ENCODE measurements around the gene M6PR. TPM values are rescaled to one million over a fixed set of nuclear protein-coding genes. Genes with fewer than 3 reads are reported as not detected.
A peak's percentile ranks its signal among the peaks of the same experiment; 100 is the strongest.

Gene M6PR
- total RNA-seq, 2 experiments from 2014 or later, result 53.4 to 55.8 TPM

DNA sequence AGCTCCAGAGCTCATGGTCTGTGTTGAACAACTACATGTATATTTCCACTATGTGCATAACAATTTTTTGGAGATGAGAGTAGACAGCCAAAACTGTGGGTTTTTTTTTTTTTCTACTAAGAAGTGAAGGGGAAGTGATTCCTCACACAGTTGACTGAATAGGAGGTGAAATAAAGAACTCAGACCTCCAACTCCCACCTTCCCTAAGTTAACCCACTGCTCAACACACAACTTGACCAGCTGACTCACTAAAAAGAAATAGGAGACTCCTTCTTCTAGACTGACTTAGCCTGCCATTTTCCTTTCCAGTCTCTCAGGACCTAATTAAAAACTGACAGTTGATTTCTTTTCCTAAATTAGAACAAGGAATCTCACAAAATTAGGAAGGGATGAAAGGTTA is 1.7 kb downstream of the M6PR start:
- Histone ChIP-seq H3K4me1 (ENCODE audit: insufficient read depth, low read length) (peaks cover 28% of the 10 kb centered on the region), H3K36me3 (ENCODE audit: insufficient read depth, low read length) (peaks cover 32% of the 10 kb centered on the region), H3K27ac (ENCODE audit: low read depth in 1 of 2, low read length in 2 of 2) (peak overlapping the region; percentile 29 to 99), H3K27me3 (ENCODE audit: control insufficient read depth in 1 of 2, insufficient read depth in 2 of 2, low read length in 2 of 2) (no peaks in the 10 kb centered on the region), H3K4me3 (ENCODE audit: low read length) (peak overlapping the region; percentile 79), H3K9me3 (ENCODE audit: control insufficient read depth in 1 of 2, insufficient read depth in 1 of 2, low read length in 2 of 2) (no peaks in the 10 kb centered on the region)
- POLR2A ChIA-PET, result interaction anchor here (0.6 to 4.2 kb wide), 4 partner anchors 33 to 403 kb away, joined by 3 to 24 read pairs (median 14); partner anchors contain the start of gene PHC1
- Mint-ChIP-seq H3K4me3 (peak overlapping the region; percentile 76), H3K27me3 (no peaks in the 10 kb centered on the region), H3K9me3 (no peaks in the 10 kb centered on the region), H3K4me1 (ENCODE audit: low read depth) (peaks cover 54% of the 10 kb centered on the region), H3K27ac (peak overlapping the region; percentile 93), H3K36me3 (ENCODE audit: low read depth) (peaks cover 75% of the 10 kb centered on the region)
- TF ChIP-seq, protein P1, sequence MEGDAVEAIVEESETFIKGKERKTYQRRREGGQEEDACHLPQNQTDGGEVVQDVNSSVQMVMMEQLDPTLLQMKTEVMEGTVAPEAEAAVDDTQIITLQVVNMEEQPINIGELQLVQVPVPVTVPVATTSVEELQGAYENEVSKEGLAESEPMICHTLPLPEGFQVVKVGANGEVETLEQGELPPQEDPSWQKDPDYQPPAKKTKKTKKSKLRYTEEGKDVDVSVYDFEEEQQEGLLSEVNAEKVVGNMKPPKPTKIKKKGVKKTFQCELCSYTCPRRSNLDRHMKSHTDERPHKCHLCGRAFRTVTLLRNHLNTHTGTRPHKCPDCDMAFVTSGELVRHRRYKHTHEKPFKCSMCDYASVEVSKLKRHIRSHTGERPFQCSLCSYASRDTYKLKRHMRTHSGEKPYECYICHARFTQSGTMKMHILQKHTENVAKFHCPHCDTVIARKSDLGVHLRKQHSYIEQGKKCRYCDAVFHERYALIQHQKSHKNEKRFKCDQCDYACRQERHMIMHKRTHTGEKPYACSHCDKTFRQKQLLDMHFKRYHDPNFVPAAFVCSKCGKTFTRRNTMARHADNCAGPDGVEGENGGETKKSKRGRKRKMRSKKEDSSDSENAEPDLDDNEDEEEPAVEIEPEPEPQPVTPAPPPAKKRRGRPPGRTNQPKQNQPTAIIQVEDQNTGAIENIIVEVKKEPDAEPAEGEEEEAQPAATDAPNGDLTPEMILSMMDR (IDR thresholded peaks at IDR 0.05), result no peak
- DNase-seq (no peak), ATAC-seq (ENCODE audit: poor library complexity) (no peak)
- intact Hi-C loops (cut with DNase I, micrococcal nuclease), result loop anchor here (2.0 kb wide), 2 partner anchors 33 to 37 kb away; partner anchors contain the start of gene PHC1 (in 1 of the 2)
- CTCF ChIA-PET, result interaction anchor here (1.3 to 7.3 kb wide), 4 partner anchors 57 to 101 kb away, joined by 5 to 75 read pairs (median 10); no protein-coding TSS in a partner anchor

DNA sequence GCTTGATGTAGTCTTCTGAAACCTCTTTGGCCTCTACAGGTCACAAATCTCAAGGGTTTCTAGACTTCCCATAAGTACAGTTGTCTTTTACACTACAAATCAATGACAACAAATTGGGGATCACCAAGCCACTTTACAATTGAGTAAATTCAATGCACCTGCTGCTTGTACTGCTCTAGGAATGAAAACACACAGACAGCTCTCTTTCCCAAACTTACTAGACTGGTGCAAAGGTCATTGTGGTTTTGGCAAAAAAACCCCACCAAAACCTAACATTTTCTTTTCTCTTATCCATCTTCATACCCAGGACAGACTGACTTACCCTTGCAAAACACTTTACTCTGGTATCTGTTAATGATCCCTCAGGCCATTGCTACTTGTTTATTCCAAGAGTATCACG is 2.7 kb downstream of the M6PR start:
- ChIA-PET POLR2A (no interaction called here), CTCF (interaction anchor here (1.3 to 1.6 kb wide), 2 partner anchors 56 to 92 kb away, joined by 5 to 6 read pairs; no protein-coding TSS in a partner anchor)
- peak overlapping the region; percentile 93 for H3K27ac Mint-ChIP-seq
- TF ChIP-seq, protein P1 (IDR thresholded peaks at IDR 0.05), result no peak
- Histone ChIP-seq H3K9me3 (ENCODE audit: control insufficient read depth in 1 of 2, insufficient read depth in 1 of 2, low read length in 2 of 2) (no peaks in the 10 kb centered on the region), H3K27me3 (ENCODE audit: control insufficient read depth in 1 of 2, insufficient read depth in 2 of 2, low read length in 2 of 2) (no peaks in the 10 kb centered on the region), H3K27ac (ENCODE audit: low read depth in 1 of 2, low read length in 2 of 2) (peak overlapping the region in 1 of 2 donors; percentile 10), H3K4me3 (ENCODE audit: low read length) (no peak overlapping the region), H3K36me3 (ENCODE audit: insufficient read depth, low read length) (peaks cover 42% of the 10 kb centered on the region), H3K4me1 (ENCODE audit: insufficient read depth, low read length) (peaks cover 19% of the 10 kb centered on the region)
- DNase-seq (no peak), ATAC-seq (ENCODE audit: poor library complexity) (no peak)
- H3K9me3 Mint-ChIP-seq, result no peaks in the 10 kb centered on the region
- peak overlapping the region; percentile 76 for H3K4me3 Mint-ChIP-seq
- peaks cover 45% of the 10 kb centered on the region for H3K4me1 Mint-ChIP-seq (ENCODE audit: low read depth)
- H3K27me3 Mint-ChIP-seq, result no peaks in the 10 kb centered on the region
- peaks cover 85% of the 10 kb centered on the region for H3K36me3 Mint-ChIP-seq (ENCODE audit: low read depth)
- intact Hi-C loops (cut with DNase I, micrococcal nuclease), result no loop called here

DNA sequence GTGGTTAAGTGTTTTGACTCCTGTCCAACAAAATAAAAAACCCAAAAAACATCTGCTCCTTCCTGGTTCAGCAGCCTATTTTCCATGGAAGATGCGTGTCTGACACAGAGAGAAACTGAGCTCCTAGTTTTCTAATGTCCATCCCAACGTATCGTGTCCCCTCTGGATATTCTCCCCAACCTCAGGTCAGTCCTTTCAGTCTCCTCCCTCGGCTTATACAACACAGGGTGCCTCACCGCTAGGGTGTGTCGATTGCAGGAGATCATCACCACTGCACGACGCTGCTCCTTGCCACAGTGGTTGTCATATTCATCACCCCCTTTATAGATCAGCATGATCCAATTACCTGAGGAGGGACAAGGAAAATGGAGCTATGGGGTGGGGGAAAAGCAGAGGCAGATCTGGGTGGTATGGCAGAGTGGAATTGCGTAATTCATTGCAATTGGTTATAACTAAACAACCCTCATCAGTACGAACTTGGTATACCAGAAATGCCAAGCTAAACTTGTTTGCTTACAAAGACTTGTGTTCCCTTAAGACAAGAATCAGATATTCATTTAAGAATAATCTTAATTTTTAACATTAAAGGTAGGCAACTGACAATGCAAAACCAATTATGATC is 5.8 kb downstream of the M6PR start:
- Histone ChIP-seq H3K27me3 (ENCODE audit: control insufficient read depth in 1 of 2, insufficient read depth in 2 of 2, low read length in 2 of 2) (no peaks in the 10 kb centered on the region), H3K4me3 (ENCODE audit: low read length) (no peak overlapping the region), H3K27ac (ENCODE audit: low read depth in 1 of 2, low read length in 2 of 2) (no peak overlapping the region), H3K4me1 (ENCODE audit: insufficient read depth, low read length) (peaks cover 11% of the 10 kb centered on the region), H3K9me3 (ENCODE audit: control insufficient read depth in 1 of 2, insufficient read depth in 1 of 2, low read length in 2 of 2) (no peaks in the 10 kb centered on the region), H3K36me3 (ENCODE audit: insufficient read depth, low read length) (peaks cover 49% of the 10 kb centered on the region)
- Mint-ChIP-seq H3K27me3 (no peaks in the 10 kb centered on the region), H3K9me3 (no peaks in the 10 kb centered on the region), H3K27ac (peak overlapping the region; percentile 27), H3K4me1 (ENCODE audit: low read depth) (peaks cover 28% of the 10 kb centered on the region), H3K36me3 (ENCODE audit: low read depth) (peaks cover 71% of the 10 kb centered on the region), H3K4me3 (no peak overlapping the region)
- no peak for ATAC-seq (ENCODE audit: poor library complexity)
- TF ChIP-seq, protein P1 (IDR thresholded peaks at IDR 0.05), result no peak
- ChIA-PET POLR2A (no interaction called here), CTCF (interaction anchor here (1.7 kb wide), 1 partner anchor 53 kb away, joined by 4 read pairs; no protein-coding TSS in a partner anchor)
- intact Hi-C loops (cut with DNase I, micrococcal nuclease), result no loop called here
- no peak for DNase-seq

Data from CD4-positive, alpha-beta T cell (primary cell).